GM12892 (cell line): ENCODE results near the gene SMYD3.

ENCODE experiments used
- POLR2A ChIP-seq: IDR thresholded peaks from 2 replicates; pipeline ENCODE4 v1.6.1; 2011; ENCODE audit warnings: low read depth, low read length, control low read depth
- POLR2AphosphoS5 ChIP-seq: IDR thresholded peaks from 2 replicates; pipeline ENCODE4 v1.6.1; 2011; ENCODE audit warnings: low read depth, low read length, control low read depth
- TAF1 ChIP-seq: IDR thresholded peaks from 2 replicates; pipeline ENCODE4 v1.6.1; 2011; ENCODE audit warnings: low read depth, mild to moderate bottlenecking, control low read depth, low read length, borderline replicate concordance

DNA sequence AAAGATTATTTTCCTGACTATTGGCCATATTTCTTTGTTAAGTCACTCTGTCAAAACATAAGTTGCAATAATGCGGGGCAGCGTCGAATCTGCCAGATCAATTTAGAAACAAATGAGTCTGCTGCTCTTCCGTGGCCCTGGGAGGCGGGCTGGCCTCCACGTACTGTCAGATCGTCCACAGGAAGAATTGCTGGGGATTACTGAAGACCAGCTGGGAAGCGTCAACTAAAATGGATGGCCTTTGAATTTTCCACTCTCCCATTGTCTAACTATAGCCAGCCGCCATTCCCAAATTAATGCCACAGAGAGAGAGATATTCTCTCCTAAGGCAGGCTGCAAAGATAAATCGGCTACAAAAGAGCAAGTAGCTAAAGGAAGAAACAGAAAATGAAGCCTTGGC, 560.2 kb downstream of the SMYD3 start:
- TF ChIP-seq TAF1 (no peak), POLR2A (no peak), POLR2AphosphoS5 (no peak)
